K562 (cell line): ENCODE measurements around the gene ZNF865. TPM values are rescaled to one million over a fixed set of nuclear protein-coding genes. Genes with fewer than 3 reads are reported as not detected.

ENCODE experiments used
- HEY1 ChIP-seq: fragments of 250-450 bp; sonication (Bioruptor Pico); IDR thresholded peaks from 2 replicates; pipeline ENCODE4 v1.5.0; 2020; ENCODE audit warnings: mild to moderate bottlenecking, moderate library complexity, borderline replicate concordance
- NCOA2 ChIP-seq, 2 experiments: fragments of 450-650 bp; IDR thresholded peaks; 2 replicates each; pipeline ENCODE4 v1.6.1; 2018; ENCODE audit warnings: mild to moderate bottlenecking in 2 of 2, moderate library complexity in 1 of 2; ENCODE audit not compliant: partially characterized antibody in 2 of 2
- RAD51 ChIP-seq: fragments of 450-650 bp; IDR thresholded peaks from 2 replicates; pipeline ENCODE4 v1.7.1; 2016; ENCODE audit warnings: low read depth, mild to moderate bottlenecking, borderline replicate concordance
- SREBF2 ChIP-seq: sonication (generic); formaldehyde crosslinking; IDR thresholded peaks from 2 replicates; pipeline ENCODE4 v1.4.0; 2020; ENCODE audit warnings: mild to moderate bottlenecking, missing genetic modification reagents
- ZKSCAN8 ChIP-seq: fragments of 200-800 bp; sonication (Bioruptor generic); IDR thresholded peaks from 2 replicates; pipeline ENCODE4 v1.6.1; 2016; ENCODE audit warnings: missing genetic modification characterization, missing compliant biosample characterization
- ZNF134 ChIP-seq: fragments of 250-450 bp; sonication (Bioruptor Pico); conservative IDR thresholded peaks from 2 replicates; pipeline ENCODE4 v1.4.0; 2020
- ZNF146 ChIP-seq: IDR thresholded peaks from one replicate; pipeline ENCODE4 v1.6.1; 2018; ENCODE audit warnings: missing compliant biosample characterization; ENCODE audit not compliant: unreplicated experiment
- ZNF239 ChIP-seq: fragments of 250-450 bp; sonication (Bioruptor Pico); IDR thresholded peaks from 2 replicates; pipeline ENCODE4 v1.4.0; 2020; ENCODE audit warnings: mild to moderate bottlenecking
- ZNF407 ChIP-seq: fragments of 450-650 bp; IDR thresholded peaks from 2 replicates; pipeline ENCODE4 v1.6.1; 2016; ENCODE audit warnings: low read depth
- ZNF592 ChIP-seq: fragments of 450-650 bp; IDR thresholded peaks from 2 replicates; pipeline ENCODE4 v1.6.1; 2017; ENCODE audit warnings: antibody characterized with exemption, mild to moderate bottlenecking
- polyA plus RNA-seq, 8 experiments: library from polyadenylated mRNA; depleted of rRNA in 4 of 8; stranded (reverse) in 5 of 8; unstranded in 3 of 8; fragments of >200 nt; fragmentation: Nextera tagmentation in 2 of 8; fragmentation: Illumina TruSeq in 1 of 8; extraction: Ambion mirVana in 2 of 8; extraction: Trizol in 1 of 8; gene quantifications; 2 replicates each; pipeline versions ENCODE4 v1.2.1 to v1.2.3, GENCODE V29; 2011 to 2014; ENCODE audit warnings: inconsistent platforms in 1 of 8, missing spikeins in 1 of 8
- total RNA-seq, 7 experiments: library from RNA; depleted of rRNA in 6 of 7; stranded (reverse); fragments of >200 nt in 6 of 7; fragmentation: Illumina TruSeq in 2 of 7; extraction: Trizol in 2 of 7; gene quantifications; 2 replicates each; pipeline versions ENCODE4 v1.2.1 to v1.2.3, GENCODE V29; 2011 to 2021; ENCODE audit warnings: low replicate concordance in 1 of 7
- TF ChIP-seq, protein P1 (sequence below): sonication (generic); formaldehyde crosslinking; IDR thresholded peaks from 2 replicates; pipeline ENCODE4 v1.8.0; 2022; ENCODE audit warnings: missing genetic modification reagents, mild to moderate bottlenecking, borderline replicate concordance

The ZNF865 gene
- total and polyA plus RNA-seq, 9 of the 15 experiments (the other 6 are each of a cell fraction or from before 2014, with no cell fraction given): 0.40 to 18.8 (median 1.6) TPM; not detected in 2

- no peak for TF ChIP-seq ZNF407
- no peak for TF ChIP-seq SREBF2 (CRISPR knock-in tag)
- TF ChIP-seq RAD51: peak; percentile 69; the same call in 1 of the 2 replicates
- TF ChIP-seq ZNF134 (CRISPR knock-in tag): no peak
- no peak for TF ChIP-seq ZNF239 (CRISPR knock-in tag)
- TF ChIP-seq HEY1 (CRISPR knock-in tag): no peak
- peak; percentile 85 for TF ChIP-seq ZNF592
- no peak for TF ChIP-seq ZKSCAN8 (CRISPR knock-in tag)
- no peak for TF ChIP-seq NCOA2 (IDR thresholded peaks at IDR 0.05; ENCODE audit: partially characterized antibody in 2 of 2)
- TF ChIP-seq ZNF146 (CRISPR knock-in tag): no peak
- TF ChIP-seq, protein P1, sequence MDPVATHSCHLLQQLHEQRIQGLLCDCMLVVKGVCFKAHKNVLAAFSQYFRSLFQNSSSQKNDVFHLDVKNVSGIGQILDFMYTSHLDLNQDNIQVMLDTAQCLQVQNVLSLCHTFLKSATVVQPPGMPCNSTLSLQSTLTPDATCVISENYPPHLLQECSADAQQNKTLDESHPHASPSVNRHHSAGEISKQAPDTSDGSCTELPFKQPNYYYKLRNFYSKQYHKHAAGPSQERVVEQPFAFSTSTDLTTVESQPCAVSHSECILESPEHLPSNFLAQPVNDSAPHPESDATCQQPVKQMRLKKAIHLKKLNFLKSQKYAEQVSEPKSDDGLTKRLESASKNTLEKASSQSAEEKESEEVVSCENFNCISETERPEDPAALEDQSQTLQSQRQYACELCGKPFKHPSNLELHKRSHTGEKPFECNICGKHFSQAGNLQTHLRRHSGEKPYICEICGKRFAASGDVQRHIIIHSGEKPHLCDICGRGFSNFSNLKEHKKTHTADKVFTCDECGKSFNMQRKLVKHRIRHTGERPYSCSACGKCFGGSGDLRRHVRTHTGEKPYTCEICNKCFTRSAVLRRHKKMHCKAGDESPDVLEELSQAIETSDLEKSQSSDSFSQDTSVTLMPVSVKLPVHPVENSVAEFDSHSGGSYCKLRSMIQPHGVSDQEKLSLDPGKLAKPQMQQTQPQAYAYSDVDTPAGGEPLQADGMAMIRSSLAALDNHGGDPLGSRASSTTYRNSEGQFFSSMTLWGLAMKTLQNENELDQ (CRISPR knock-in tag): no peak
Observed at GRCh38 chr19:55654868-55655647, 49.6 kb downstream of the ZNF865 start, which contains the start of gene U2AF2 (continued).
